ENCODE measurements around the gene ALOX5AP.
"Not testable (repeated sequence)": the region's sequence is repeated elsewhere in the genome, so short reads cannot be mapped to it uniquely, and the experiment has no call there.

ALOX5AP gene

GRCh38 chr13:30743319-30744055 is 8.1 kb downstream of the ALOX5AP start:
- no peak overlapping the region for H3K4me3 ChIP-seq

DNA sequence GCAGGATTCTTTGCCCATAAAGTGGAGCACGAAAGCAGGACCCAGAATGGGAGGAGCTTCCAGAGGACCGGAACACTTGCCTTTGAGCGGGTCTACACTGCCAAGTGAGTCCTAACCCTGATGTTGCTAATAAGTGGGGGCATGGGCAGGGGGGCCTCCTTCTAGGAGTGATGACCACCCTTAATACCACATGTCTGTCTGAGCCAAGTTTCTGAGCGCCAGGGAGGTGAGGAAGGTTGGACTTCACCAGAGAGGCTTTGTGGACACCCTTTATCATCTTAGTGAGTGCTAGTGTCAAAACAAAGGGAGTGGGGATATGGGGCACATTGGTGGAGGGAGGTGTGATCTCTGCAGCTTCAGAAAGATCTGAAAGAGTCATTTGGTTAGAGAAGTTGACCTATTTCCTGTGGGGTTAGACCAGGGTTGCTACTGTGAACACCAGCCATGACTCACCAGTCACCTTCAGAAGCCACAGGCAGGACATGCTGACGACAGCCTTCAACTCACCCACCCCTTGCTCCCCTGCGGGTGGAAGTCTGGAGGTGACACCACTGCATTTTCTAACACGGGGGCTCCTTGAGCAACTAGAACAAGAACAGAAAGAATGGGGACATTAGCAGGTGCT is 8.8 kb downstream of the ALOX5AP start:
- no peak for TF ChIP-seq Cebpa-rat (IDR thresholded peaks at IDR 0.05)
- H3K4me1 ChIP-seq: peaks cover 39% of the 10 kb centered on the region
- H3K4me3 ChIP-seq: no peak overlapping the region
- H3K9ac ChIP-seq: no peak overlapping the region
- no peak overlapping the region for H3K27ac ChIP-seq
- no peaks in the 10 kb centered on the region for H3K36me3 ChIP-seq
- H3K9me3 ChIP-seq: no peaks in the 10 kb centered on the region
- H3K27me3 ChIP-seq: no peaks in the 10 kb centered on the region
- H3K4me2 ChIP-seq: peak overlapping the region; percentile 58
- H4K20me1 ChIP-seq: no peaks in the 10 kb centered on the region

More at GRCh38 chr13:30743319-30744055, 8.1 kb downstream of the ALOX5AP start:
- no peak for TF ChIP-seq Cebpa-rat (IDR thresholded peaks at IDR 0.05)
- H3K4me1 ChIP-seq: peaks cover 46% of the 10 kb centered on the region
- no peak overlapping the region for H3K27ac ChIP-seq
- no peaks in the 10 kb centered on the region for H4K20me1 ChIP-seq
- no peaks in the 10 kb centered on the region for H3K27me3 ChIP-seq
- H3K9me3 ChIP-seq: no peaks in the 10 kb centered on the region
- H3K36me3 ChIP-seq: no peaks in the 10 kb centered on the region
- peak overlapping the region; percentile 58 for H3K4me2 ChIP-seq
- H3K9ac ChIP-seq: no peak overlapping the region

DNA sequence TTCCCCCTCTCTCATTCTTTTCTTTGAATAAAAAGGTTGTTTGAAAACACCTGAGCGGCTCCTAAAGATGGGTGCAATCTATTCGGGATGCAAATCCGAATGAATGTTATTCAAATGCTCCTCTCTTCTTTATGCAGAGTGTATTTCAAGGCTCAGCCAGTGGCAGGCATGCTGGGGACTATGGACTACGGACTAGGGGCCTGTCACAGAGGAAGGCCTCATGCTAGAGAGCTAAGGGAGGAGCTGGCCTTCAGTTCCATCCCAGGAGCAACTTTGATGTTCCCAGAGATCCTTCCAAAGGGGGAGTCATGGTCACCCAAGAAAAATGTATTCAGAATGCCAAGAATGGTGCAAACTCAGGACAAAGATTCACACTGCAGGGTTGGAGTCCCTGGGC is 9.3 kb downstream of the ALOX5AP start:
- Histone ChIP-seq H3K27ac (no peak overlapping the region), H3K36me3 (no peaks in the 10 kb centered on the region), H3K4me3 (no peak overlapping the region), H3K4me2 (peak overlapping the region; percentile 58), H3K9me3 (no peaks in the 10 kb centered on the region), H3K4me1 (peaks cover 34% of the 10 kb centered on the region), H3K27me3 (no peaks in the 10 kb centered on the region), H3K9ac (no peak overlapping the region), H4K20me1 (no peaks in the 10 kb centered on the region)
- no peak for TF ChIP-seq Cebpa-rat (IDR thresholded peaks at IDR 0.05)

- Histone ChIP-seq H4K20me1 (no peaks in the 10 kb centered on the region), H3K4me2 (no peak overlapping the region), H3K4me3 (no peak overlapping the region), H3K9me3 (no peaks in the 10 kb centered on the region), H3K9ac (no peak overlapping the region), H3K4me1 (peaks cover 21% of the 10 kb centered on the region), H3K27ac (no peak overlapping the region), H3K27me3 (no peaks in the 10 kb centered on the region), H3K36me3 (no peaks in the 10 kb centered on the region)
- TF ChIP-seq Cebpa-rat (IDR thresholded peaks at IDR 0.05): no peak
Measured at GRCh38 chr13:30745906-30746686, 10.8 kb downstream of the ALOX5AP start.

DNA sequence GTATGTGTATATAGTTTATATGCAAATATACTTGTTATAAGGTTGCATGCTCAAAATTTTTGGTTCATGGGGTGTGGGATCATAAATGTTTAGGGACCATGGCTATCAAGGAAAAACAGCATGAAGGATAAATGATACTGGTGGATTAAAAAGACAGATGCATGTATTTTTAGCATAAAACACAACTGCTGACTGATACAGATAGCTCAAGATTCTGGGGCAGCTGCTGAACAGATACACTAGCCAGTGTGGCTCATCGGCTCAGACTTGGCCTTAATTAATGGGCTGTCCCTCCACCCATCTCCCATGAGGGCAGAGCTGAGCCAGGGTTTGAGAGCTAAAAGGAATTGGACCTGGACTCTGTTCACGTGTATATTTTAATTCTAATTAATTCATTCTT is 11.4 kb downstream of the ALOX5AP start:
- Histone ChIP-seq H3K36me3 (no peaks in the 10 kb centered on the region), H3K4me2 (no peak overlapping the region), H3K4me1 (peaks cover 21% of the 10 kb centered on the region)

DNA sequence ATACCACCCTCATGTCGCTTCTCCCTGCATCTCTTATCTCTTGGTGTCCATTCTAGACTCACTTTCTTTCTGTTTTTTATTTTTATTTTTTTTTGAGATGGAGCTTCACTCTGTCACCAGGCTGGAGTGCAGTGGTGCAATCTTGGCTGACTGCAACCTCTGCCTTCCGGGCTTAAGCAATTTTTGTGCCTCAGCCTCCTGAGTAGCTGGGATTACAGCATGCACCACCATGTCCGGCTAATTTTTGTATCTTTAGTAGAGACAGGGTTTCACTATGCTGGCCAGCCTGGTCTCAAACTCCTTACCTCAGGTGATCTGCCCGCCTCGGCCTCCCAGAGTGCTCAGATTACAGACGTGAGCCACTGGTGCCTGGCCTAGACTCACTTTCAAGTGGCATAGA is 12.5 kb downstream of the ALOX5AP start:
- H3K4me1 ChIP-seq: peaks cover 21% of the 10 kb centered on the region
- not testable (repeated sequence) for H3K9me3 ChIP-seq, H3K9ac ChIP-seq, H3K36me3 ChIP-seq, H3K27ac ChIP-seq, H3K4me3 ChIP-seq, H3K27me3 ChIP-seq, H4K20me1 ChIP-seq, H3K4me2 ChIP-seq

More for the DNA sequence above, 11.4 kb downstream of the ALOX5AP start:
- no peaks in the 10 kb centered on the region for H3K9me3 ChIP-seq
- no peak overlapping the region for H3K9ac ChIP-seq
- no peak for TF ChIP-seq Cebpa-rat (IDR thresholded peaks at IDR 0.05)
- H3K27me3 ChIP-seq: no peaks in the 10 kb centered on the region
- H3K4me3 ChIP-seq: no peak overlapping the region
- no peak overlapping the region for H3K27ac ChIP-seq
- H4K20me1 ChIP-seq: no peaks in the 10 kb centered on the region

DNA sequence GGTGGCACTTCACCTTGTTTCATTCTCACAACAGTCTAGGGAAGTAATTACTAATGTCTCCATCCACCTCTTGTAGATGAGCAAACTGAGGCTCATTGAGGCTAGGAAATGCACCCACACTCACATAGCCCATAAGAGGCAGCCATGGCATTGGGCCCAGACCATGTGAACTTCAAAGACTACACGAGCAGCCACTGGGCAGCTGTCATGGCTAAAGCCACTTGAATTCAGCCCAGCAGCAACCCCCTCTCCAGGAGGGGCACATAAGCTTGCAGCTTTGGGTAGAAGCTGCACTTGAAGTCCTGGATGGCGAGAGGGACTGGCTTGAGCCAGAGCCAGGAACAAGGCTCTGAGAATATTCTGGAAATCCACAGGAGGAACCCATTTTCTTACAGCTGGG is 13.4 kb downstream of the ALOX5AP start:
- Histone ChIP-seq H3K27me3 (no peaks in the 10 kb centered on the region), H3K4me1 (peaks cover 15% of the 10 kb centered on the region), H3K4me3 (no peak overlapping the region), H3K9me3 (no peaks in the 10 kb centered on the region), H3K9ac (no peak overlapping the region), H3K36me3 (no peaks in the 10 kb centered on the region), H3K27ac (no peak overlapping the region), H3K4me2 (no peak overlapping the region), H4K20me1 (no peaks in the 10 kb centered on the region)
- TF ChIP-seq Cebpa-rat (IDR thresholded peaks at IDR 0.05): no peak

- H3K9ac ChIP-seq: no peak overlapping the region
Measured at GRCh38 chr13:30750036-30750435, 14.7 kb downstream of the ALOX5AP start.

DNA sequence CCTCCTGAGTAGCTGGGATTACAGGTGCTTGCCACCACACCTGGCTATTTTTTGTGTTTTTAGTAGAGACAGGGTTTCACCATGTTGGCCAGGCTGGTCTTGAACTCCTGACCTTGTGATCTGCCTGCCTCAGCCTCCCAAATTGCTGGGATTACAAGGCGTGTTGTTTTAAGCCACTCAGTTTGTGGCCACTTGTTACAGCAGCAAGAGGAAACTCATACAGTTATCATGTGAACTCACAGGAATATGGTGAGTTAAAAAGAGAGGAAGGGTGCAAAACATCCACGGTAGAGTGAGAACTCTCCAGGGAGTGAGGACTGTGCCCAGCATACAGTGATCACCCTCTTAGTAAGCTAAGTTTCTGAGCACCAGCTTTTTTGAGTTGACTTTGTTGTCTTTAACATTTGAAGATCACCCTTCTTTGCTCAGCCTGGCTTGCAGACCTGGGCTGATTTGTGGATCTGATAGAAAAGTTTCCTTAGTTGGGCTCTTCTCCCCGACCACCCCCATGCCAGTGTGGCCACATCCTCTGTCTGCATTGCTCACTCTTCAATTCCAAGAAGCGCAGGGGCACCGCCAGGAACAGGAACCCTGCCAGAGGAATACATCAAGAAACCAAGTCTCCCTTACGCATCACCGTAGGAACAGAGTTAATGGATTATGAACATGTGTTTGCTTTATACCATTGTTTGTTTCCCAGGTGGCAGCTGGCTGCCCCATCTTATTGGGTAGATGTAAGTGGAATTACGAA is 16.0 kb downstream of the ALOX5AP start:
- H3K4me3 ChIP-seq: no peak overlapping the region
- H3K27ac ChIP-seq: no peak overlapping the region
- H3K9ac ChIP-seq: no peak overlapping the region
- H4K20me1 ChIP-seq: no peaks in the 10 kb centered on the region
- H3K27me3 ChIP-seq: no peaks in the 10 kb centered on the region
- TF ChIP-seq Cebpa-rat (IDR thresholded peaks at IDR 0.05): no peak
- H3K36me3 ChIP-seq: no peaks in the 10 kb centered on the region
- H3K4me1 ChIP-seq: no peaks in the 10 kb centered on the region
- H3K4me2 ChIP-seq: no peak overlapping the region
- no peaks in the 10 kb centered on the region for H3K9me3 ChIP-seq

More at GRCh38 chr13:30750036-30750435, 14.7 kb downstream of the ALOX5AP start:
- H3K27ac ChIP-seq: no peak overlapping the region
- no peak overlapping the region for H3K4me3 ChIP-seq
- peaks cover 2% of the 10 kb centered on the region; the same call in 1 of the 2 replicates for H3K4me1 ChIP-seq
- no peaks in the 10 kb centered on the region for H3K27me3 ChIP-seq
- no peak overlapping the region for H3K4me2 ChIP-seq
- H4K20me1 ChIP-seq: no peaks in the 10 kb centered on the region
- H3K36me3 ChIP-seq: no peaks in the 10 kb centered on the region
- TF ChIP-seq Cebpa-rat (IDR thresholded peaks at IDR 0.05): no peak
- H3K9me3 ChIP-seq: no peaks in the 10 kb centered on the region

Measured in BLaER1 (cell line).